ENCODE data around the gene ATE1. TPM values are rescaled to one million over a fixed set of nuclear protein-coding genes. Genes with fewer than 3 reads are reported as not detected.

The ATE1 gene
- total RNA-seq, 1 donor from 2014 or later: 26.0 TPM

- Histone ChIP-seq H3K36me3 (peaks cover 7% of the 10 kb centered on the region), H3K27ac (no peak overlapping the region), H3K27me3 (ENCODE audit: low read depth) (no peaks in the 10 kb centered on the region), H3K4me1 (no peaks in the 10 kb centered on the region), H3K9me3 (no peaks in the 10 kb centered on the region), H3K4me3 (no peak overlapping the region)
- ATAC-seq: no peak
- TF ChIP-seq, protein P1, sequence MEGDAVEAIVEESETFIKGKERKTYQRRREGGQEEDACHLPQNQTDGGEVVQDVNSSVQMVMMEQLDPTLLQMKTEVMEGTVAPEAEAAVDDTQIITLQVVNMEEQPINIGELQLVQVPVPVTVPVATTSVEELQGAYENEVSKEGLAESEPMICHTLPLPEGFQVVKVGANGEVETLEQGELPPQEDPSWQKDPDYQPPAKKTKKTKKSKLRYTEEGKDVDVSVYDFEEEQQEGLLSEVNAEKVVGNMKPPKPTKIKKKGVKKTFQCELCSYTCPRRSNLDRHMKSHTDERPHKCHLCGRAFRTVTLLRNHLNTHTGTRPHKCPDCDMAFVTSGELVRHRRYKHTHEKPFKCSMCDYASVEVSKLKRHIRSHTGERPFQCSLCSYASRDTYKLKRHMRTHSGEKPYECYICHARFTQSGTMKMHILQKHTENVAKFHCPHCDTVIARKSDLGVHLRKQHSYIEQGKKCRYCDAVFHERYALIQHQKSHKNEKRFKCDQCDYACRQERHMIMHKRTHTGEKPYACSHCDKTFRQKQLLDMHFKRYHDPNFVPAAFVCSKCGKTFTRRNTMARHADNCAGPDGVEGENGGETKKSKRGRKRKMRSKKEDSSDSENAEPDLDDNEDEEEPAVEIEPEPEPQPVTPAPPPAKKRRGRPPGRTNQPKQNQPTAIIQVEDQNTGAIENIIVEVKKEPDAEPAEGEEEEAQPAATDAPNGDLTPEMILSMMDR (IDR thresholded peaks at IDR 0.05): no peak
- no peak for DNase-seq
- intact Hi-C loops (cut with DNase I): no loop called here
These were observed 130.3 kb downstream of the ATE1 start for GRCh38 chr10:121797490-121797889.

- intact Hi-C loops (cut with DNase I): no loop called here
- no peaks in the 10 kb centered on the region for H3K9me3 ChIP-seq
- peaks cover 7% of the 10 kb centered on the region for H3K36me3 ChIP-seq
- H3K27ac ChIP-seq: no peak overlapping the region
- TF ChIP-seq, protein P1 (IDR thresholded peaks at IDR 0.05): no peak
- no peaks in the 10 kb centered on the region for H3K4me1 ChIP-seq
- no peaks in the 10 kb centered on the region for H3K27me3 ChIP-seq (ENCODE audit: low read depth)
- DNase-seq (no peak), ATAC-seq (no peak)
- no peak overlapping the region for H3K4me3 ChIP-seq
These were observed 131.5 kb downstream of the ATE1 start for GRCh38 chr10:121796342-121796741.

GRCh38 chr10:121792198-121792597, 135.6 kb downstream of the ATE1 start:
- Histone ChIP-seq H3K36me3 (peaks cover 13% of the 10 kb centered on the region), H3K4me1 (no peaks in the 10 kb centered on the region), H3K4me3 (no peak overlapping the region), H3K9me3 (no peaks in the 10 kb centered on the region), H3K27me3 (ENCODE audit: low read depth) (no peaks in the 10 kb centered on the region), H3K27ac (no peak overlapping the region)
- TF ChIP-seq, protein P1 (IDR thresholded peaks at IDR 0.05): no peak
- intact Hi-C loops (cut with DNase I): no loop called here
- DNase-seq (no peak), ATAC-seq (no peak)

- TF ChIP-seq, protein P1 (IDR thresholded peaks at IDR 0.05): no peak
- ATAC-seq (no peak), DNase-seq (no peak)
- no peaks in the 10 kb centered on the region for H3K4me1 ChIP-seq
- intact Hi-C loops (cut with DNase I): no loop called here
- no peak overlapping the region for H3K27ac ChIP-seq
- no peaks in the 10 kb centered on the region for H3K27me3 ChIP-seq (ENCODE audit: low read depth)
- H3K9me3 ChIP-seq: no peaks in the 10 kb centered on the region
- H3K4me3 ChIP-seq: no peak overlapping the region
- peaks cover 13% of the 10 kb centered on the region for H3K36me3 ChIP-seq
These were observed 136.1 kb downstream of the ATE1 start for GRCh38 chr10:121791761-121792160.

GRCh38 chr10:121788717-121789116, 139.1 kb downstream of the ATE1 start:
- TF ChIP-seq, protein P1 (IDR thresholded peaks at IDR 0.05): no peak
- ATAC-seq: peak; percentile 30 to 64
- intact Hi-C loops (cut with DNase I): no loop called here

DNA sequence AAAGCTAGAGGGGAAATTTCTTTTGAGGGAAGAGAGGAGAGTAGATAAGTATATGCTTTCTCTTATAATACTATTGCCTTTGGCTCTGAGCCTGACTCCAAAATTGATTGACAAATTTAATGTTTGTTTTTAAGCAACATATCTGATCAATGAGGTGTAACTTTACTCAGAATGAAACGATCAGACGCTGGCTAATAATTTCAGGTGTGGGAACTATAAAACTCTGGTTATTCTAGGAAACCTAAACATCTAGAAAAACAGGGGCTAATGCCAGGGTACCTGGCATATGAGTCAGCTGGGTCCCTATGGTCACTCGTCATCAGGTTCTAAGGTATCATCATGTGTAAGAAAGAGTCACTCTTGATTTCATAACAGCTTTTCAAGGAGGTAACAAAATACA, 139.7 kb downstream of the ATE1 start:
- Histone ChIP-seq H3K27me3 (ENCODE audit: low read depth) (no peaks in the 10 kb centered on the region), H3K4me3 (no peak overlapping the region), H3K27ac (no peak overlapping the region), H3K36me3 (peaks cover 19% of the 10 kb centered on the region), H3K4me1 (no peaks in the 10 kb centered on the region), H3K9me3 (no peaks in the 10 kb centered on the region)
- DNase-seq (no peak), ATAC-seq (no peak)
- TF ChIP-seq, protein P1 (IDR thresholded peaks at IDR 0.05): no peak
- intact Hi-C loops (cut with DNase I): no loop called here

More at GRCh38 chr10:121788717-121789116, 139.1 kb downstream of the ATE1 start:
- Histone ChIP-seq H3K27ac (no peak overlapping the region), H3K4me1 (no peaks in the 10 kb centered on the region), H3K4me3 (no peak overlapping the region), H3K9me3 (no peaks in the 10 kb centered on the region), H3K27me3 (ENCODE audit: low read depth) (no peaks in the 10 kb centered on the region), H3K36me3 (peaks cover 19% of the 10 kb centered on the region)
- no peak for DNase-seq

All from lower lobe of right lung (tissue), 2 donors.